ENCODE results near the gene SCYL3.

SCYL3 gene

DNA sequence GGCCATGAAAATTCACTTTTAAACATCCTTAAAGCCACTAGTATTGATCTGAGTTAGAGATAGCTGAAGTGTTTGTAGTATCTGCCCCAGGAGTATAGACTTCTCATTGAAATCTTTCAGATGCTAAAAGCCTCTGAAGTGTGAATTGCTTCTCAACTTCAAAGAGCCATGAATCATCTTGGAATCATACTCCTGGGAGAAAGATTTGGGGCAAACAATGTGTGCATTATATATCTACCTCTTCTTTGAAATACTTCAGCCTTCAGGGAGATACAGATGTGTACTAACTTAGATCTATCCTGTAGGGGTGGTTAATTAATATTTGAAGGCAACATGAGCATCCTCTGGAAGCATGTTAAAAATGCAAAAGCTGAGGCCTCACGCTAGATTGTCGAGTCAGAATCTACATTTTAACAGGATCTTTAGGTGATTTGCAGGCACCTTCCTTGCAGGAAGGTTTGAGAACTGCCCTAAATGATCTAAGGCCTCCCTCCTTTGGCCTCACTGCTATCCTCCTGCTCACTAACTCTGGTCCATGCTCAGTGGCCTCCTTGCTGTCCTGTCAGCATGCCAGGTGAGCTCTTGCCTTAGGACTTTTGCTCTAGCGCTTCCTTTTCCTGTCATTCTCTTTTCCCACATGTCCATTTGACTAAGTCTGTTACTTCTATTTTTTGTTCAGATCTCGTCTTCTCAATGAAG is 6.0 kb upstream of the SCYL3 start:
- FAIRE-seq (no peak), DNase-seq (ENCODE audit: low spot score) (no peak)

DNA sequence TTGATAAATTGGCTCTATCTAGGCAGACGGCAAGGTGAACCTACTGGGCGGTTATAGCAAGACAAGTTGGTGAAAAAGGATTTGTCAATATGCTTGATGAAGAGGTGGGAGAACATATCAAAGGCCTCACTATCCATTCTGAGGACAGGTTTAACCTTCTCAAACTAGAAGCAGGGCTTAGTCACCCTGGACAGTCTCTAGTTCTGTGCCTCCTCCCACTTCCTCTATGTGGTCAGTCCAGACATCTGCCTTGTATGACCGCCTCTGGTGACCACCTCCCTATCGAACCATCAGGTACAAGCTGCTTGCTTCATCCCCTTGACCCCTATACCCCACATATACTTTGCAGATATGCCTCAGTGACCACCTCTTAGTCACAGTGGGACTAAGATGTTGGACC is 2.3 kb upstream of the SCYL3 start:
- FAIRE-seq (no peak), DNase-seq (ENCODE audit: low spot score) (no peak)

GRCh38 chr1:169894424-169895145 is 889 bp upstream of the SCYL3 start:
- FAIRE-seq (no peak), DNase-seq (ENCODE audit: low spot score) (no peak)

GRCh38 chr1:169892927-169893644 is 610 bp downstream of the SCYL3 start:
- no peak for FAIRE-seq
- DNase-seq (ENCODE audit: low spot score) = peak; percentile 42

GRCh38 chr1:169892176-169892926 is 1.3 kb downstream of the SCYL3 start:
- no peak for DNase-seq (ENCODE audit: low spot score)
- no peak for FAIRE-seq

DNA sequence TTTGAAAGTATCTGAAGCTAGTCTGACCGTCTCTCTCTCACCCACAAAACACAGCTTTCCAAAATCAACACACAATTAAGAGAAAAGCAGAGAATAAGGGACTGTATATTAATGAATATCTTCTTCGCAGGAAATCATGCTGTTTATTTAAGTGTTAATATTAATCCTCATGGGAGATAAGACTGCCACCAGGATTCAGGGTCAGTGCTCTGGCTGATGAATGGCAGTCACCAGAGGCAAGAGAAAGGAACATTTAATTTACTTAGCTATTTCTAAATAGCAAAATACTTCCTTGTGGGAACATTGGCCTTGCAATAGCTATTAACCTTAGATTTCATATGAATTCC is 2.2 kb downstream of the SCYL3 start:
- DNase-seq (ENCODE audit: low spot score) (no peak), FAIRE-seq (no peak)

DNA sequence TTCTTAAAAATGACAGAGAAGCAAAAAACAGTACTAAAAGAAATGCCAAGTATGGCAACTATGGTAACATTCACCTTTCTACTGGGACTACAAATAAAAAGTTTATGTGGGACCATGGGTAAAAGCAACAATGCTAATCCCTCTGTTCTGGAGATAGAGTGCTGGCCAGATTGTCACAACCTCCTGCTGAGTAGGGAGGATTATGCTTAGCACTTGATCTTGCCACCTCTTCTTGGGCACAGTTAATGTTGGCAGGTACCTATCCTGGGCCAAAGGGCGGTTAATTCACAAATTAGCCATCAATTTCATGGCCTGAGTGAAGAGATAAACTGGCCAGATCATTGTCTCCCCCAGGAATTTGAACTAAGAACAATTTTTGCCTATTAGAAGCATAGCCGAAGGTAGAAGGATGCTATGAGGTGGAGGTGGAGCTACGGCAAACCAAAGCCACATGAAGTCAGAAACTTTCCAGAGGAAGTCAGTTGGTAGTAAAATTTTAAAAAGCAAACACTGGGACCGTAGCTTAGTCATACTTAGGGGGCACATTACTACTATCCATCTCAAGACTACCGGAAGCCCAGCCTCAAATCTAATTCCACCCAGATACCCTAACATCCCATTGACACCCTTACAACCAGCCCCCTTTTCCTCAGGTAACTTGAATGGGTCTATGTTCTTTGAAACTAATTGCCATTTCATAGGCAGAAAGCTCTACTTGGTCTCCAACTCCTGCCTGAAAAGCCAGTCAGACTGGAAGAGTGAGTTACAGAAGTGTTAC is 2.7 kb downstream of the SCYL3 start:
- FAIRE-seq = no peak
- DNase-seq (ENCODE audit: low spot score) = no peak

DNA sequence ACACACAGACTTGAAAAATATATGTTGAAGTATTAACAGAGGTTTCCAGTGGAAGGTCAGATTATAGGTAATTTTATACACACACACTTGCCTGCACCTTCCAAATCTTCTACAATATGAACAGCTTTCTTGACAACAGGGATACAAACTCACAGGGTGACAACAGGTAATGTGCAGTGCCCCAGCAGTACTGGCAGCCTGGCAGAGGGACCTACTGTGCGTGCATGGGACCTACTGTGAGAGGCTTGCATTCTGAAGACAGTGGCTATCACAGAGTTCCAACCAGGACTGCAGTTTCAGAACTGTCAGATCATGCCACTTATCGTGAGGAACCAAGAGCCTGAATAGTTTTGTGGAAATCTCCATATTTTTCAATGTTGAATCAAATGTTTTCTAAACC is 3.8 kb downstream of the SCYL3 start:
- DNase-seq (ENCODE audit: low spot score) (no peak), FAIRE-seq (no peak)

DNA sequence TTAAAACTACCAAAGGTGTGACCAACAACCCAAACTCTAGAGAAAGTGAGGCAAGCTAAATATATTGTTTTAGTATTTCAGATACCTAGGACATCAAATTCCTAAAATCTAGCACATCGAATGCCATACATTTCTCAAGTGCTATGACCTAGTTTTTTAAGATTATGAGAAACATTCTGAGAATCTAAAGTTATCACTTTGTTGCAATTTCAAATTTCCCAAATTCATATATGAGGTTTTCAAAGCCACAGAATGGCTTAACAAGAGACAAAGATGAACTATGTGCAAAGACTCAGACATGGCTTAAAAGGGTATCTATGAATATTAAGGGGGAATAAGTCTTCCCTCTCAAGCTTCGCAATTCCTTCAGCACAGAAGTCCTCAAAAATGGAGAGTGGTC is 6.8 kb downstream of the SCYL3 start:
- DNase-seq (ENCODE audit: low spot score) (no peak), FAIRE-seq (no peak)

GRCh38 chr1:169886422-169886821 is 7.3 kb downstream of the SCYL3 start:
- no peak for DNase-seq (ENCODE audit: low spot score)
- FAIRE-seq = no peak

GRCh38 chr1:169885207-169885606 is 8.5 kb downstream of the SCYL3 start:
- FAIRE-seq = no peak
- DNase-seq (ENCODE audit: low spot score) = no peak

DNA sequence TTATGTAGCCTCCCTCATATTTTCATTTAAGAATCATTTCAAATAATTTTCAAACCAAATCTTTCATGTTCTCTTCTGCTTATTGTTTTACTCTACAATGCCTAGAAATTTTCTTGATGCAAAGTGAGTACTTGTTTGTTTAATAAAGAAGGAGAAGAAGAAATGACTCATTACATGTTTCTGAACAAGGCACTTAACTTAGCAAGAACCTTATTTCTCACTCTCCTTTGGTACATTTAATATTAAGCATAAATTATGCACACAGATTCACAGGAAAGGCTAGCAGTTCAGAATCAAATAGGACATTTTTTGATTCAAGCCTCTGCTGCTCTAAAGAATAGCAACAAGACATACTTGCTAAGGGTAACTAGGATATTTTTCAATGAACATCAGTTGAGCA is 9.1 kb downstream of the SCYL3 start:
- DNase-seq (ENCODE audit: low spot score) (no peak), FAIRE-seq (no peak)

DNA sequence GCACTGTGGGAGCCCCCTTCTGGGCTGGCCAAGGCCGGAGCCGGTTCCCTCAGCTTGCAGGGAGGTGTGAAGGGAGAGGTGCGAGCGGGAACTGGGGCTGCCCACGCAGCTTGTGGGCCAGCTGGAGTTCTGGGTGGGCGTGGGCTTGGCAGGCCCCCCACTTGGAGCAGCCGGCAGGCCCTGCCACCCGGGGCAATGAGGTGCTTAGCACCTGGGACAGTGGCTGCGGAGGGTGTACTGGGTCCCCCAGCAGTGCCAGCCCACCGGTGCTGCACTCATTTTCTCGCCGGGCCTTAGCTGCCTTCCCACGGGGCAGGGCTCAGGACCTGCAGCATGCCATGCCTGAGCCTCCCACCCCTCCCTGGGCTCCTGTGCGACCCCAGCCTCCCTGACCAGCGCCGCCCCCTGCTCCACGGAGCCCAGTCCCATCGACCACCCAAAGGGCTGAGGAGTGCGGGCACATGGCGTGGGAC is 11.6 kb downstream of the SCYL3 start:
- no peak for DNase-seq (ENCODE audit: low spot score)
- FAIRE-seq = no peak

- no peak for FAIRE-seq
- DNase-seq (ENCODE audit: low spot score) = no peak
Measured at GRCh38 chr1:169879034-169879840, 14.5 kb downstream of the SCYL3 start.

DNA sequence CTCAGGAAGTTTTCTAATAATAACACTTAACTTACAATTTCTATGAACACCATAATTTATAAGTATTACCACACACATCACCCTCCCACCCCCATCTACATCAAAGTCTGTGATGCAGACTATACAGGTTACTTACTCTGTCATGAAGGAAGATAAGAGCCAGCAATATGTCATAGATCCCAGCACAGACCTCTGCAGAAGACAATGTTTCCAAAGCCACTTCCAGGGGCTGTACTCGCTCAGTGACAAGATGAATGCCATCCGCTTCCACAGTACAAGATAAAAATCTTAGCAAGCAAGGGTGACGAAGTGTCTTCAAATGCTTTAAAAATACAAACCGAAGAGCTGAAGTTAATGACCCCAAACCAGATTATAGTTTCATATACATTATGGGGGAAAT is 15.2 kb downstream of the SCYL3 start:
- DNase-seq (ENCODE audit: low spot score) = no peak
- no peak for FAIRE-seq

- DNase-seq (ENCODE audit: low spot score) (no peak), FAIRE-seq (no peak)
Measured at GRCh38 chr1:169877800-169878491, 15.8 kb downstream of the SCYL3 start.

DNA sequence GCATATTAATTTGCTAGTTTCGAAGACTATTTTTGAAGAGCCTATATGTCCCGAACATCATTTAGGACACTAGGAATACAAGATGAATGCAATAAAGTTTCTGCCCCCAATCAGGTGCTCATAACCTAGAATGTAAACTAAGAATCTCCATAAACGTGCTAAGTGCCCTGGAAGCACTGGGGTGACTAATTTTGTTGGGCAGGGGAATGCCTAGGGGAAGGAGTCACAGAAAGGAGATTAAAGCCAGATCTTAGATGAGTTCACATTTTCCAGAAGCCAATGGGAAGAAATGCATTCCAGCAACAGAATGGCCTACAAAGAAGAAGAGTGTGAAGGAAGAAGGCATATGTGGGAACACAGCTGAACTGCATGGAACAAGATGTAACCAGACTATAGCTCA is 19.5 kb downstream of the SCYL3 start:
- DNase-seq (ENCODE audit: low spot score) = no peak
- FAIRE-seq = no peak

GRCh38 chr1:169873582-169874199 is 20.0 kb downstream of the SCYL3 start:
- no peak for FAIRE-seq
- no peak for DNase-seq (ENCODE audit: low spot score)

- no peak for FAIRE-seq
Measured at GRCh38 chr1:169872906-169873305, 20.8 kb downstream of the SCYL3 start.

More at GRCh38 chr1:169872906-169873305, 20.8 kb downstream of the SCYL3 start:
- no peak for DNase-seq (ENCODE audit: low spot score)

Measured in urothelium cell line (cell line).